HuH-7.5 (cell line): ENCODE measurements around the gene BCL2L1.

ENCODE experiments used
- DNase-seq: peaks from one replicate; pipeline ENCODE4 v3.0.0; 2011; ENCODE audit warnings: low spot score

The BCL2L1 gene

DNA sequence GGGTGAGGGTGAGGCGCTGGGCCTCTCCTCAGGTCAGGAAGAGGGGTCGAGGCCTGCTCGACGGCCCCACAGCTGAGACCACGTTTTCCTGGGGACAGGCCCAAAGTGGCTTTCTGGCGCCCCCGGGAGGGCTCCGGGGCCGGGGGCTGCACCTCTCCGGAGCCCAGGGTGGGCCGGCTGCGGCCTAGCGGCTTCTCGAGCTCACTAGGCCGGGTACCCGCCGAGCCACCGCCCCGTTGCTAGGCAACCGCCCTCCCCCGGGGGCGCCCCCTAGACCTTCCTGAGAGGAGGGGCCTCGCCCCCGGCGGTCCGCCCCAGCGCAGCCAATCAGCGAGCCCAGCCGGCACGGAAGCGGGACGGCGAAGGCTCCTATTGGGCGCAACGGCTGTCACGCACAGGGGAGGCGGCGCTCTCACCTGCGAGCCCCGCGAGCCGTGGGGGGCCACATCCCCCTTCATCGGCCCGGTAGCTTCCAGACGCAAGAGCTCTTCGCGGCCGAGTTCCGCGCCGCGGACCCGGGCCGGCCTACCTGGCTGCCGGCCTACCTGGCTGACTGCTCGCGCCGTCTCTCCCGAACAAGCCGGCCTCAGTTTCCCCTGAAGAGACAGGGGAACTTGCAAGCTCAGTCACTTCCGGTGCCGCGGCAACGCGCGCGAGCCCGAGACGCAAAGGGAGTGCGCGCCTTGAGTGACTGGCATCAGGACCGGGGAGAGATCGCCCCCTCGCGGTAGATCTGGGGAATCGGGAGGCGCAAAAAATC, 831 bp upstream of the BCL2L1 start:
- peak; percentile 98 for DNase-seq

DNA sequence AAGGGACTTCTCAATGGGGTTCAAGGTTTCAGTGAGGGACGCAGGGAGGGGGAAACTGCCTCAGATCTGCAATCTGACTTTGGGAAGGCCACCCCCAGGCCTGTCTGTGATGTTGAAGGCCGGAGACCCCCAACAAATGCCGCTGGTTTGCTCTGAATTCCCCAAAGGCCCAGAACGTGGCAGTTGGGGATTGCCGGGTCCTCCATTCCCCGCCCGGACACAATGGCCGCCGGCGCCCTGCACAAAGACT, 326 bp upstream of the BCL2L1 start:
- no peak for DNase-seq

DNA sequence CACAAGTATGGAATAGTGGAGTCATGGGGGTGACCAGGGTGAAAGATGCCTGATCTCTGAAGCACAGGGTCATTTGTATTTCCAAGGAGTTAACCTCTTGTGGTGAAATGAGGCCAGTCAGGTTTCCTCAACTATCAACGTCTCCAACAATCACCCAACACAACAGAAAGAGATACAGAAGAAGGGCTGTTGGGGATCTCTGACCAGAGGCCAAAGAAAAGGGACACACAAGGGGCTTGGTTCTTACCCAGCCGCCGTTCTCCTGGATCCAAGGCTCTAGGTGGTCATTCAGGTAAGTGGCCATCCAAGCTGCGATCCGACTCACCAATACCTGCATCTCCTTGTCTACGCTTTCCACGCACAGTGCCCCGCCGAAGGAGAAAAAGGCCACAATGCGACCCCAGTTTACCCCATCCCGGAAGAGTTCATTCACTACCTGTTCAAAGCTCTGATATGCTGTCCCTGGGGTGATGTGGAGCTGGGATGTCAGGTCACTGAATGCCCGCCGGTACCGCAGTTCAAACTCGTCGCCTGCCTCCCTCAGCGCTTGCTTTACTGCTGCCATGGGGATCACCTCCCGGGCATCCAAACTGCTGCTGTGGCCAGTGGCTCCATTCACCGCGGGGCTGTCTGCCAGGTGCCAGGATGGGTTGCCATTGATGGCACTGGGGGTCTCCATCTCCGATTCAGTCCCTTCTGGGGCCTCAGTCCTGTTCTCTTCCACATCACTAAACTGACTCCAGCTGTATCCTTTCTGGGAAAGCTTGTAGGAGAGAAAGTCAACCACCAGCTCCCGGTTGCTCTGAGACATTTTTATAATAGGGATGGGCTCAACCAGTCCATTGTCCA, 1.0 kb downstream of the BCL2L1 start:
- no peak for DNase-seq

DNA sequence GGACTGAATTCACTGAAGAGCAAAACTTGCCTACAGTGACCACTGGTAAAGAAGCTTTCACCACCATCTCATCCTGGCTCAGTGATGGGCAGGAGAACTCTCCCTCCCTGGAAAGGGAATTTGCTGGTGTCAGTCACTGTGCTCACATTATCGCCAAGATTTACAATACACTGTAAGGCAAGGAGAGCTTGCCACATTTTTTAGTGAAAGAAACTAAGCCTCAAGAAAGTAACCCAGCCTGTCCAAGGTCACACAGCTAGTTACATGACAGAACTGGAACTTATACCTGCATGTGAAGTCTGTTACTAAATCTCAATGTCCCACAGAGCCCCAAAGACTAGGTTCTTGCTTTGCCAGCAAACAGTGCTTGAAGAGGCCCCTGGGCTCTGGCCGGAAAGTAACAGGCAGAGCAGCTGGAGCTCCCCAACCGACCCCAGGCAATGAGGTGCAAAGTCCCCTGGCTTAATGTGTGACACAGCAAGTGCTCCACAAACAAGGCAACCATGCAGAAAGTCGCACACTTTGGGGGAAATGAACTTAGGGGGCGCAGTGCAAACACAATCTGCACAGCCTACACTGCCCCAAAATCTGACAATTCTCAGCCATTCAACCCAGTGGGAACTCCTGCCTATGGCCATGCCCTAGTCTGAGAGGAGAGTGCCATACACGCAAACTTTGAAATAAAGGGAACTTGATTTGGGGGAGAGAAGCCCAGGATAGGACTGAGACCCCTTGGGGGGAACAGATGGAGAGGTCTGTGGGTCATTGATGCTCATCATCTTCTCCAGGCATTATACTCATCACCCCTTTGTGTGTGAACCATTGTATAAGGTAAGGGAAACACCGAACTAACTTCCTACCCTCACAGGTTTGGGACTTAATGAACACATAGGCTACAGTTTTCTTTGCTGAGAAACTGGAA, 1.9 kb downstream of the BCL2L1 start:
- DNase-seq = no peak

DNA sequence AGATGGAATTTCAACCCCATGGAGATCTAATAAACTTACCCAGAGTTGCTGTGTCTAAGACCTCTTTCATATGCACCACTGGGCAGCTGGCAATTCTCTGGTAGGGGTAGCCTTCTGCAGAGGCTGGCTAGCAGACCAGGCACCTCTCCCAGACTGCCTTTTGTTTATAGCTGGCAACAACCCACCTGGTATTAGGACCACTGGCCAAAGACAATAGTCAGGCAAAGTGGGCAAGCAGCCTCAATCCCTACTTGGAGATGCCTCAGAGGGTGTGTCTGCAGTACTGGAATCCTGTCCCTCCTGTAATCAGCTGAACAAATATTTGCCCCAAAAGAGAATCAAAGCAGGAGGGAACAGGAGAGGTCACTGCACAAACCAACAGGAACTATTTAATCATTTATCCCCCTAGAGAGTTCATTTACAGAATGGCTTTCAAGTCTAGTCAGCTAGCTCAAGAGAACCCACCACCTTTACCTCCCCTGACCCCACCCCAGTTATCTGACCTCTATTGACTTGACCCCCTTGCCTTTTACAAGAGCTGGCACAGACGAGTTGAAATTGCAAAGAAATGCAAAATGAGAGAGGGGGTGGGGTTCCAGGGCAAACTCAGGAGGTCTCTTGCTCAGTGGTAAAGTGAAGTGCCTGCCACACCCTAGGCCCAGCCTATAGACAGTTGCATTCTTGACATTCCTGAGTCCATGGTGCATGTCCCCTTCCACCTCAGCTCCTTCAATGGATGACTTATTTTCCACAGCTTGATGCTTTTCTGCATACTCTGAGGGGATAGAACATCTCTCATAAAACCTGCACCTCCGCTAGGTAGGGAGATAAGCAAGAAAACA, 2.8 kb downstream of the BCL2L1 start:
- DNase-seq = peak; percentile 70

DNA sequence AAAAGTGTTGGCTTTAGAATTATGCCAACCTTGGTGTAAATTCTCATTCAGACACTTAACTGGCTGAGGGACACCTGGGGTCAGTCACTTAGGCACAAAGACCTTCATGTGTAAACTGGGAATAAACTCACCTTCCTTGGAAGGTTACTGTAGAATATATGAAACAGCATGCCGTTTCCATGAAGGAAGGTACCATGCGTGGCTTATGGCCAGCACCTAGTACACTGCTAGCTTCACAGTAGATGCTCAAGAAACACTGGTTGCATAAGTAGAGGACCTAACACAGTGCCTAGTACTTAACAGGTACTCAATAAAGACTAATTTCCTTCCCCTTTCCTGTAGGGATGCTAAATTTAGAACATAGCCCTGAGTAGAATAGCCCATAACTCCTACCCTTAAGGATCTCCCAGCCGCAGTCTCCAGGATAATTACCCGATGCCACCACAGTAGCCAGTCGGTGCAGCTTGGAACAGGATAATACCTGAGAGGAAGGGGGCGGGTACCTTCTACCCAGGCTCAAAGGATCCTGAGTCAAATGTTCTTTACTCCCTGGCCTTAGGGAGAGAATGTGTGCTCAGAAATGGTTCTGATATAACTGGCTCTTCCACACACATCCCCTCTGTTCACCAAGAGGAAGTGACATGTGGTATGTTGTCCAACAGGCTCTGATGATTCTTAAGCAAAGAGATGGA, 3.6 kb downstream of the BCL2L1 start:
- no peak for DNase-seq

DNA sequence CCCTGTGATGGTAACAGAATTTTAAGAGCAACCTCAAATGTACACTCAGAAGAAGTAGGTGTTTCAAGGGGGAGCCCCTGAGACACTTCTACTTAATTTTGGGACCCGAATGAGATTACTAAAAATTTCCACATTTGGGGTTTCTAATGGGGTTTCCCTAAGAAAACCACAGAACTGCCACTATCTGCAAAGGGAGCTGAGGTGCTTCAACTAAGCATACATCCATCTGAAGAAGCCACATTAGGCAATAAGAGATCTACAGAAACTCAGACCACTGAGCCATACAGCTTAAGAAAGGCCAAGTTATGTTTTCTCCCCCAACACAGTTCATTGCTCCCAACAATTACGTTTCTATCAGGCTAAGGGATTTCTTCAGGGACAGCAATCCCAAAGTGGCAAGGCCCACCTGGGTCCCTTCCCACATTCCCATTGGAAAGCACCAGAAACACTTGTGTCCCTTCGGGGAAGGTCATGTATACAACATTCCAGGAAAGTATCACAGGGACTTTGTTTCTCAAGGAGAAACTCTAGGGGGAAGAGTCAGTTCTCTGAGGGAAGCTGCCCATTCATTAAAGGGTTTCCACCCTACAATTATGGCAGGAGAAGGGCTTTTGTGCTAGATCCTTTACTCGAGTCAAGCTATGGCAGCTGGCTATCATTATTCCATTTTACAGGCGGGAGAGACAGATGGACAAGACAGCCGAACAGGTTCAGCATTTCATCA, 5.0 kb downstream of the BCL2L1 start:
- no peak for DNase-seq

DNA sequence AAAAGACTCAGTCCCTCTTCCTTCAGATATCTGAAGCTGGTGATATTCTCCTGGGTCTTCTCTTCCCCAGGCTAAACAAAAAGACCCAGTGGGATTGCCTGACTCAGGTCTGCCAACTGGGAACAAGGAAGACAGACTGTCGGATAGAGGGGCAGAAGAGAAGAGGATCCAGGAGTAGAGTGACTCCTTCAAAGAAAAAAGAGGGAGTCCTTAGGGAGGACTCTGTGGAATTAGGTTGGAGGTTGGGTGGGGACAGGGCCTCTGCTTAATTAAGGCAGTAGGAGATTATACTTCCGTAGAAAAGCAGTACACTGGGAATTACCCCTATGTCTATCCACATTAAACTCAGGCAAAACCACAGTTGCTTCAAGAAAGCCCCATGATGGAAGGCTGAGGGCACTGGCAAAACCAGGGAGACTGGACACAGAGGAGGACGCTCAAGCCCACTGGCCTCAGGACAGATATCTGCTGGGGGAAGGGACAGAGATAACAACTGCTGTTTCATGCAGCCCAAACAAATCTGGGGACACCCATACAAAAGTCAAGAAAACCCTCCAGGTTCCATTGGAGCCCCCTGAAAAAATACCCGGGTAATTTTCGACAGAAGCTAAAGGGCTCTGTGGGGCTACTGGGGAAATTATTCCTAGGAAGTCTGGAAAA, 5.7 kb downstream of the BCL2L1 start:
- DNase-seq = no peak

DNA sequence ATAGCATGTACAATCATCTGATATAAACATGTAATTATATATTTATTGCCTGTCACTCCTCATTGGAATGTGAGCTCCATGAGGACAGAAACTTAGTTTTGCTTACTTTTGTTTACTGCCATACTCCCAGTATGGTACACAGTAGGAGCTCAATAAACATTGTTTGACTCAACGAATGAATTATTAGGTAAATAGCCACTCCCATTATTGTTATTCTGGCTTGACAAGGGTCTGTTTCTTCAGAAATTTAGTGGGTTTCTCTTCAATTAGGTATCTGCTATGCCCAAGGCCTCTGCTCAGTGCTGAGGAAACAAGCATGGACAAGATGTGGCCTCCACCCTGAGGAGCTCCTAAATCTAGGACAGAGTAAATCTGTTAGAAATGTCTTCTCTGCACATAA, 6.3 kb downstream of the BCL2L1 start:
- DNase-seq = no peak

DNA sequence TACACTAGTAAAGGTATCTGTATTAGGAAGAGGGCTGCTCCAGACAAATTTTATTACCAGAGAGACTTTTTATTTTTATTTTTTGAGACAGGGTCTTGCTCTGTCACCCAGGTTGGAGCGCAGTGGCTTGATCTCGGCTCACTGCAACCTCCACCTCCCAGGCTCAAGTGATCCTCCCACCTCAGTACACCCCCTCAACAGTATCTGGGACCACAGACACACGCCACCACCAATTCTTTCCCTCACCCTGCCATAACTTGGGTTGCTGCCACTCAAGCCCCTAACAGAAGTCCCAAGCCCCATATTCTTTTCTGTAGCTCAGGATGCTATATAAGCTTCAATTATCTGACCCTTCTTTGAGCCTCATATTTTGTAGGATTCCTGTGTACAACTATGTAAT, 6.9 kb downstream of the BCL2L1 start:
- no peak for DNase-seq

DNA sequence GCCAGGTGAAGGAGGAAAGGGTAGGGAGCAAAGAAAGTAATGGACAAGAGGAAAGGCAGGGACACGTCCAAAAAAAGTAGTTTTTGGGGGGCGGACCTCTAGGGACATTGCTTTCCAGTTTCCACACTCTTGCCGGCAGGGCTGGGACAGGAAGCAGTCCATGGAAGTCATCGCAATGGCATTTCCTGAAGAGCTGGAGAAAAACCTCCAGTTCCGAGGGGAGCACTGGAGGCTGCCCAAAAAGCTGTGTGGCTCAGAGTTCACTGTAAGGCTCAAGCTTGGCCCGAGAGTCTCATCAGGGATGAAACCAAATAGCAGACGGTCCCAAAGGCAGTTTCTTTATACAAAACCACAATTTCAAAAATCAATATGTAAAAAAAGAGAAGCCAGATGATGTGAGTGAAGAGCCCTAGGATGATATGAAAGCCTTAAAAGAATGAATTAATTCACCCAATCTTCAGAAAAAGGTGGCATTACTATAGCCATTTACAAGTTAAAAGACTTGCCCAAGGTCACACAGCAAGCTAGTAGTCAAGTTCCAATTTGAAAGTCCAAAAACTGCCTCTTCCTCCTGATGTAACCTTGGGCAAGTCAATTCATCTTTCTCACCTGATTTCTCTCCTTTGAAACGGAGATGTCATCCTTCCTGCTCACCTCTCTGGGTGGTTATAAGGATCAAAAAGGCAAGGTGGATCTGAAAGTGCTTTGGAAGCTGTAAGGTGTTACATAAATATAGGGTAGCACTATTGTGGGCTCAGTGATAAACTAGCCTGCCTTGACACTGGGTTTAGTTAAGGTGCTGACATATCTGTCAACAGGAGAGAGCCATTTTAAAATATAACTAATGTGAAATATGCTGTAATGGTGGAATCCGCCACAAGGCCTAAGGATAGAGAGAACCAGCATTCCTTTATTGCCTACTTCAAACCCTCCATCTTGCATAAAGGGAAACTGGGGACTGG, 9.1 kb downstream of the BCL2L1 start:
- DNase-seq = no peak

DNA sequence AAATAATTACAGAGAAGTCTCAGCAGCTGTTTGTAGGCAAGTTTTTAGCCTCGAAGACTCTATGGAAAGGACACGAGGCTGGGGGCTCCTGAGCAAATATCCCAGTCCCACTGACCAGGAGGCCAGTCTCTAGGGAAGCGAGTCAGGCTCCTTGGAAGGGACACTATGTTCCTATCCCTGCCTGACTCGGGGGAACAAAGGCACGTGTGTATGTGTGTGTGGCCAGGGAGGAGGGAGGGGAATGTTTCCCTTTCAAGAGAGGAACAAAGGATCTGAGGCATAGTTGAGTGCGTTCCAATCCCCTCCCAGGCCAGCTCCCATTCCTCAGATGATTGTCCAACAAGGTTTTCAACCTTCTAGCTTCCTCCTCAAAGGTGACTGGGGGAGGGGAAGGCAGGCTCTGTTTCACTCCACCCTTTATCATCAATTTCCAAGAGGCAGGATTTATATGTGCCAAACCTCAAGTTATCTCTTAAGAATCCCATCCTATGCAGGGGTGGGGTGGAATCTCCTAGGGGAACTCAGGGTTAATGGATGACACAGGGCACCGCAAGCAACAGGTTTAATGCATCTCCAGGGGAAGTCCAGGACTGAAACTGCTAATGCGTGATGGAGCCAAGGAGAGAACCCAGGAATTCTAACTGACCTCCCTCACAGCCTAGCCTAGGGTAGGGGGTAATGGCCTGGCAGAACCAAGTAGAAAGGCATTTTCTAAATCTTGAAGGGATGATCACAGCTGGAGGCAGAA, 9.9 kb downstream of the BCL2L1 start:
- DNase-seq = no peak

DNA sequence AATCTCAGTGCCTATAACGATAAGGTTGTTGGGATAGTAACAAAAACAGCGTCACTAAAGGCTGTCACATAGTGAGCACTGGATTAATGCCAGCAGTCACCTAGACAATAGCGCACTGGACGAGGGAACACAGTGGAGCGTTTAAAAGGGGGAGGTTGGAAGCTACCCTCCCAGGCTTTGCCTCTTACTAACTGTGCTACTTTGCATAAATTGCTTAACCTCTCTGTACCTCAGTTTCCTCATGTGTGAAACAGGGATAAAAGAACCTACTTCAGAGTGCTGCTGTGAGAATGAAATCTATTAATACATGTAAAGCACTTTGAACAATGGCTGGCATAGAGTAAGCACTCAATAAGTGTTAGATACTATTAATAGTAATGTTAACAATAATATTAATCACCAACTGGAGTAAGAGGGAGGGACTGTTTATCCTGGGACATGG, 10.5 kb downstream of the BCL2L1 start:
- no peak for DNase-seq

DNA sequence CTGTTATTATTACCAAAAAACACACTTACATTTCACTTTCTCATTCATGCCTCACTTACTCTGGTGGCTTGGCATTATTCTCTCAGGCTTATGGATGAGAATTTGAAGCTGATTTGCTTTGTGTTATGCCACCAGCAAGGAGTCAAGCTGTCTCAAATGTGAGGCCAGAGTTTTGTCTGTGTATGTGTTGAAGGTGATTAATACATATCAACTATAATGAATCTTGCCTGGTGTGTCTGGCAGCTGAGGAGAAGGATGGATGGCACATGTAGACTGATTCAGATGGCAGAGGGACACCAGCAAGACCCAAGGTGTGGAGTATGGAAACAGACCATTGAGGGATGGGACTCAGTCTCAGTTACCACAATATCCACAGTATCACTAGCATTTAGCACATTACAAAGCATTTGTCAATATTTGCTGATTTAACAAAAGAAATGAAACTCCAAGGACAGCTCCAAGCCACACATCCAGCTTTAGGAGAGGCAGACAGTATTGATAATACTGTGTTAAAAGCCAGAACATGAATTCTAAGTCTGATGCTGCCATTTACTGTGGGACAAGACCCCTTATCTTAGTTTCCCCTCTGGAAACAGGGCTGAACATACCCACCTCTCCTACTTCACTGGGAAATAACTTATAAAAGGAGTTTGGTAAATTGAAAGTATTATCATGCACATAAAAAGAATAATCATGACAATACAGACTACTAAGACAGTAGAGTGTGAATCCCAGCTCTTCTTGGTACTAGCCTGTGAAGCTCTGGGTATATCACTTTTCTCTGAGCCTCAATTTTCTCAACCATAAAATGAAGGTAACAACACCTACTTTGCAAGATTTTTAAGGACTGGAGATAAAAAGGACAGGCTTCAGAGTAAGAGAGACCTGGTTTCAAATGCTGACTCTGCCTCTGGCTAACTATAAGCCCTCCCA, 11.2 kb downstream of the BCL2L1 start:
- no peak for DNase-seq

DNA sequence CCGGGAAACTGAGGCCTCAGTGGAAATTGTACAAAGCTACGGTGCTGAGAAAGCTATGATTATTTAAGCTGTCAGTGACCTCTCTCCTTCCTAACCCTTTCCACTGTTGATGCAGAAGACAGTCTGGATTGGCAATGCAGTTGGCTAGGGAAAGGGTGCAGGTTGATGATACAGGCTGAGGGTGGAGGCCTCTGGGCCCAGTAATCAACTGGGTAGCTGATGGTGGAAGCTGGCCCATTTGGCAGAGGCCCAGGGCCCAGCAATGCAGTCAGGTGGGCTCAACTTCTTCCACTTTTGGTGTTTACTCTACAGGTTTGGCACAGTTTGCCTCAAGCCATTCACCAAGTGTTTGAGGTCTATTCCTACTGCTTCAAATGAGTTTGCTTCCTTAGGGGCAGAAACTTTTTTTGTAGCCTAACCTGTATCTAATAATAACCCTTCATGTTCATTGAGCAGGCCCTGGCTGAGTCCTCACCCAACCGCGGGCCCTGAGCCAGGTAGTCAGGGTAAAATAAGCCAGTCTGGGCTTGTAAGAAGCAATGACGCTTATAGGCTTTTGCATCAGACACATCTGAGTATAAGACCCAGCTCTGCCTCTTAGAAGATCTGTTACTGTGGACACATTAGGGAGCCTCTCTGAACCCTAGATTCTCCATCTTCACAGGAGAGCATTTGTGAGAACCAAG, 12.1 kb downstream of the BCL2L1 start:
- DNase-seq = no peak

DNA sequence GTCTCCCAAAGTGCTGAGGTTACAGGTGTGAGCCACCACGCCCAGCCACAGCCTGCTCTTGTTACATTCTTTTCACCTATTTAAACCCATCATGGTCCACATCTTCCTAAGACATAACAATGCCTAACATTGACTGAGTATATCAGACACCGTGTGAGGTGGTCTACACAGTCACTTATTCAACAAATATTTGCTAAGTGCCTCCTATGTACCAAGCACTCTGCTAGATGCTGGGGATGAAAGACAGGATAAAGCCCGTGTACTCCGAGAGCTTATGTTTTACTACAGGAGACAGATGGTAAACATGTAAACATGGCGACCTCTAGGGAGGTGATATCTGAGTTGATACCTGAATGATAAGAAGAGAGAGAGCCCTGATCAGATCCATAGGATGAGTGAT, 12.7 kb downstream of the BCL2L1 start:
- DNase-seq = no peak
